ENCODE data around the gene PSME3IP1.
"Not testable (repeated sequence)": the region's sequence is repeated elsewhere in the genome, so short reads cannot be mapped to it uniquely, and the experiment has no call there.

The PSME3IP1 gene

DNA sequence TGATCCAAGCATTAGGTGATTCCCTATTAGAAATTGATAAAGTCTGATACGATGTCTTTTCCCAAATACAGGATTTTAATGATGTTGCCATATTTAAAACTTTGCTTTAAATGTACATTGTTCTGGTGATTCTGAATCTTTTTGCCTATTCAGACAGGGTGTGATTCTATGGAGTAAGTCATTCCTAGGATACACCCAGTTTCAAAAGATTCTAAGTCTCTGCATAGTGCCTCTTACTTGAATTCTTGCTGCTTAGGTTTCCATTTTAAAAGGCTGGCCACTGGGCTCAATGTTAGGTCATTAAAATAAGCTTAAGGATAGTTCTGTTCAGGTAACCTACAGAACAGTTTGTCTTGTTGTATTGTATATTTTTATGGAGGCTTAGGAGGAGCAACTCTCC is 37.2 kb upstream of the PSME3IP1 start:
- Histone ChIP-seq H3K4me3 (ENCODE audit: low read depth, low read length) (no peak overlapping the region), H3K27me3 (ENCODE audit: insufficient read depth, low read length) (no peaks in the 10 kb centered on the region), H3K27ac (ENCODE audit: low read depth, low read length) (no peak overlapping the region), H2AFZ (ENCODE audit: low read length, unreplicated experiment) (no peak overlapping the region), H3K36me3 (ENCODE audit: insufficient read depth, low read length) (peaks cover 53% of the 10 kb centered on the region), H3K79me2 (ENCODE audit: control insufficient read depth, insufficient read depth, low read length, unreplicated experiment) (no peaks in the 10 kb centered on the region), H3K4me1 (ENCODE audit: control insufficient read depth, insufficient read depth, low read length, unreplicated experiment) (no peaks in the 10 kb centered on the region)

GRCh38 chr16:57216968-57217367 is 31.1 kb upstream of the PSME3IP1 start:
- H3K36me3 ChIP-seq (ENCODE audit: insufficient read depth, low read length): peaks cover 83% of the 10 kb centered on the region

GRCh38 chr16:57213462-57213861 is 27.6 kb upstream of the PSME3IP1 start:
- no peak overlapping the region for H2AFZ ChIP-seq (ENCODE audit: low read length, unreplicated experiment)
- no peak overlapping the region for H3K4me3 ChIP-seq (ENCODE audit: low read depth, low read length)
- H3K36me3 ChIP-seq (ENCODE audit: insufficient read depth, low read length): peaks cover 75% of the 10 kb centered on the region
- no peaks in the 10 kb centered on the region for H3K79me2 ChIP-seq (ENCODE audit: control insufficient read depth, insufficient read depth, low read length, unreplicated experiment)
- no peaks in the 10 kb centered on the region for H3K27me3 ChIP-seq (ENCODE audit: insufficient read depth, low read length)
- no peak overlapping the region for H3K27ac ChIP-seq (ENCODE audit: low read depth, low read length)
- H3K4me1 ChIP-seq (ENCODE audit: control insufficient read depth, insufficient read depth, low read length, unreplicated experiment): no peaks in the 10 kb centered on the region

More at GRCh38 chr16:57216968-57217367, 31.1 kb upstream of the PSME3IP1 start:
- Histone ChIP-seq H3K4me1 (ENCODE audit: control insufficient read depth, insufficient read depth, low read length, unreplicated experiment) (no peaks in the 10 kb centered on the region), H3K79me2 (ENCODE audit: control insufficient read depth, insufficient read depth, low read length, unreplicated experiment) (no peaks in the 10 kb centered on the region), H3K27me3 (ENCODE audit: insufficient read depth, low read length) (no peaks in the 10 kb centered on the region), H2AFZ (ENCODE audit: low read length, unreplicated experiment) (no peak overlapping the region), H3K4me3 (ENCODE audit: low read depth, low read length) (no peak overlapping the region), H3K27ac (ENCODE audit: low read depth, low read length) (no peak overlapping the region)

GRCh38 chr16:57209780-57210179 is 23.9 kb upstream of the PSME3IP1 start:
- H3K4me3 ChIP-seq (ENCODE audit: low read depth, low read length): no peak overlapping the region
- H3K27ac ChIP-seq (ENCODE audit: low read depth, low read length): no peak overlapping the region
- H3K36me3 ChIP-seq (ENCODE audit: insufficient read depth, low read length): peaks cover 62% of the 10 kb centered on the region
- no peak overlapping the region for H2AFZ ChIP-seq (ENCODE audit: low read length, unreplicated experiment)
- no peaks in the 10 kb centered on the region for H3K4me1 ChIP-seq (ENCODE audit: control insufficient read depth, insufficient read depth, low read length, unreplicated experiment)
- H3K27me3 ChIP-seq (ENCODE audit: insufficient read depth, low read length): no peaks in the 10 kb centered on the region
- no peaks in the 10 kb centered on the region for H3K79me2 ChIP-seq (ENCODE audit: control insufficient read depth, insufficient read depth, low read length, unreplicated experiment)

DNA sequence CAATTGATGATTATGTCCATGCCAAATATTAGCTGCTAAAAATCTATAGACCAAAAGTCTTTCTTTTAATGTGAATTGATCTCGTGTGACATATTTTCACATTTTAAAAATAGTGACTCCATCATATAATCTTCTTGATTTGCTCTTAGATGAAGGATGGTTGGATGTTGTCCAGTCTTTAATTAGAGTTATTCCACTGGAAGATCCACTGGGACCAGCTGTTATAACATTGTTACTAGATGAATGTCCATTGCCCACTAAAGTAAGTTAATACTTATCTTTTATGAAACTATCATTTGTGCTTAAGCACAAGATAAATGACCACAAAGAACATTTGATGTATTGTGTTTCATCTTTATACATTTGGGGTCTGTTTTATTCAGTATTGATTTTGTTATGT is 23.1 kb upstream of the PSME3IP1 start:
- H3K4me3 ChIP-seq (ENCODE audit: low read depth, low read length): no peak overlapping the region
- no peaks in the 10 kb centered on the region for H3K79me2 ChIP-seq (ENCODE audit: control insufficient read depth, insufficient read depth, low read length, unreplicated experiment)
- no peak overlapping the region for H2AFZ ChIP-seq (ENCODE audit: low read length, unreplicated experiment)
- H3K27ac ChIP-seq (ENCODE audit: low read depth, low read length): no peak overlapping the region
- no peaks in the 10 kb centered on the region for H3K27me3 ChIP-seq (ENCODE audit: insufficient read depth, low read length)
- H3K4me1 ChIP-seq (ENCODE audit: control insufficient read depth, insufficient read depth, low read length, unreplicated experiment): no peaks in the 10 kb centered on the region
- H3K36me3 ChIP-seq (ENCODE audit: insufficient read depth, low read length): peaks cover 60% of the 10 kb centered on the region

DNA sequence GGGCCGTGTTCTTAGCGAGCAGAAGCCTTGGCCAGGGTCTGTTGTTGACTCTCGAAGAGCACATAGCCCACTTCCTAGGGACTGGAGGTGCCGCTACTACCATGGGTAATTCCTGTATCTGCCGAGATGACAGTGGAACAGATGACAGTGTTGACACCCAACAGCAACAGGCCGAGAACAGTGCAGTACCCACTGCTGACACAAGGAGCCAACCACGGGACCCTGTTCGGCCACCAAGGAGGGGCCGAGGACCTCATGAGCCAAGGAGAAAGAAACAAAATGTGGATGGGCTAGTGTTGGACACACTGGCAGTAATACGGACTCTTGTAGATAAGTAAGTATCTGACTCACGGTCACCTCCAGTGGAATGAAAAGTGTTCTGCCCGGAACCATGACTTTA is 18.8 kb upstream of the PSME3IP1 start:
- Histone ChIP-seq H3K27me3 (ENCODE audit: insufficient read depth, low read length) (no peaks in the 10 kb centered on the region), H3K4me3 (ENCODE audit: low read depth, low read length) (no peak overlapping the region), H3K36me3 (ENCODE audit: insufficient read depth, low read length) (peaks cover 36% of the 10 kb centered on the region), H3K27ac (ENCODE audit: low read depth, low read length) (no peak overlapping the region), H3K79me2 (ENCODE audit: control insufficient read depth, insufficient read depth, low read length, unreplicated experiment) (peaks cover 10% of the 10 kb centered on the region), H2AFZ (ENCODE audit: low read length, unreplicated experiment) (no peak overlapping the region), H3K4me1 (ENCODE audit: control insufficient read depth, insufficient read depth, low read length, unreplicated experiment) (no peaks in the 10 kb centered on the region)

DNA sequence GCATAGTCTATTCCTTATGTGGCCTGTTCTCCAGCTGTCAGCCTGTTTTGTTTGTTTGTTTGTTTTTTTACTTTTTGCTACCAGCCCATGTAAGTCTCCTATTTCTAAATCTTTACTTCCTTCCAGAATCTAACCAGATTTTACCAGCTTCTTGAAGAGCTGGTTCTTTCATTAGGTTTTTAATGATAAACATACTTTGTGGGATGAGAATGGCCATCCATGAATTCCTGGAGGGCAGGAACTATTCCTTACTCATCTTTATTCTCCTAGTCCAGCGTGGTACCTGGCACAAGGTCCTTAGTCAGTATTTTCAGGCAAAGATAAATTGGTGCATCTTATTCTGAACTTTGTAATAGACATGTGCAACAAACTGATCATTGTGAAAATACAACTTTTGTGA is 17.6 kb upstream of the PSME3IP1 start:
- Histone ChIP-seq H3K36me3 (ENCODE audit: insufficient read depth, low read length) (peaks cover 30% of the 10 kb centered on the region), H3K4me3 (ENCODE audit: low read depth, low read length) (no peak overlapping the region), H3K27ac (ENCODE audit: low read depth, low read length) (no peak overlapping the region), H2AFZ (ENCODE audit: low read length, unreplicated experiment) (no peak overlapping the region), H3K4me1 (ENCODE audit: control insufficient read depth, insufficient read depth, low read length, unreplicated experiment) (peaks cover 5% of the 10 kb centered on the region), H3K79me2 (ENCODE audit: control insufficient read depth, insufficient read depth, low read length, unreplicated experiment) (peaks cover 18% of the 10 kb centered on the region), H3K27me3 (ENCODE audit: insufficient read depth, low read length) (no peaks in the 10 kb centered on the region)

DNA sequence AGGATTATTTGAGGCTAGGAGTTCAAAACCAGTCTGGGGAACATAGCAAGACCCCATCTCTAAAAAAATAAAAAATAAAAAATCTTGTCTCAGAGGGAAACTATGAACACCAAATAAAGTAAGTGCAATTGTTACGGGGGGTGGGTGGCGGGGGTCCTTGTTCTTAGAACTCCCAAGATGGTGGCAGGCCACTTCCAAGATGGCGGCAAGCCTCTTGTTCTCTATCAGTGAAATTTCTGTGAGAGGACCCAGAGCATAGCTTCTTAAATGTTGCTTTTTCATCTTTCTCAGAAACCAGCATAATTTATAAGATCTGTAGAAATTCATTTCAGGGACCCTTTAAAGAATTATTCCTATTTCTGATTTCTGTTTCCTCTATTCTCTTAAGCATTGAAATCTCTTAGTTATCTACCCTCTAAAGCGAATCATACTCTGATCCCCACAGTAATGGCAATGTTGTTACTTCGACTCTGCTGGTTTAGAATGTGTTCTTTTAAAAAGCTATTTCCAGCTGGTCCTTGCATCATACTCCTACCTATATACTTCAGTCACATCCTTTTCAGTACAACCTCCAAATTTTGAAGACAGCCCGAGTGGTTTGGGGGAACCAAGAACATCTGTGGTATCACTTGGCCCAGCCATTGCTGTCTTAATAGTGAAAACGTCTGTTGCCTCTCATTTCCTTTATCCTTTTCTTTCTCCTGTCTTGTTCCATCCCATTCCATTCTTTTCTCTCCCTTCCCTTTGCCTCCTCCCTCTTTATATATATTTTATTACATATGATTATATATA is 16.5 kb upstream of the PSME3IP1 start:
- Histone ChIP-seq H3K4me3 (ENCODE audit: low read depth, low read length) (no peak overlapping the region), H3K36me3 (ENCODE audit: insufficient read depth, low read length) (peaks cover 23% of the 10 kb centered on the region), H3K27ac (ENCODE audit: low read depth, low read length) (no peak overlapping the region), H3K79me2 (ENCODE audit: control insufficient read depth, insufficient read depth, low read length, unreplicated experiment) (peaks cover 25% of the 10 kb centered on the region), H3K4me1 (ENCODE audit: control insufficient read depth, insufficient read depth, low read length, unreplicated experiment) (peaks cover 5% of the 10 kb centered on the region), H2AFZ (ENCODE audit: low read length, unreplicated experiment) (no peak overlapping the region), H3K27me3 (ENCODE audit: insufficient read depth, low read length) (no peaks in the 10 kb centered on the region)

DNA sequence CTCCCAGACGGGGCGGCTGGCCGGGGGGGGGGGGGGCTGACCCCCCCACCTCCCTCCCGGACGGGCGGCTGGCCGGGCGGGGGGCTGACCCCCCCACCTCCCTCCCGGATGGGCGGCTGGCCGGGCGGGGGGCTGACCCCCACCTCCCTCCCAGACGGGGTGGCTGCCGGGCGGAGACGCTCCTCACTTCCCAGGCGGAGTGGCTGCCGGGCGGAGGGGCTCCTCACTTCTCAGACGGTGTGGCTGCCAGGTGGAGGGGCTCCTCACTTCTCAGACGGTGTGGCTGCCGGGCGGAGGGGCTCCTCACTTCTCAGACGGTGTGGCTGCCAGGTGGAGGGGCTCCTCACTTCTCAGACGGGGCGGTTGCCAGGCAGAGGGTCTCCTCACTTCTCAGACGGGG is 15.1 kb upstream of the PSME3IP1 start:
- not testable (repeated sequence) for H2AFZ ChIP-seq (ENCODE audit: low read length, unreplicated experiment); H3K27ac ChIP-seq (ENCODE audit: low read depth, low read length); H3K27me3 ChIP-seq (ENCODE audit: insufficient read depth, low read length); H3K4me3 ChIP-seq (ENCODE audit: low read depth, low read length)
- Histone ChIP-seq H3K36me3 (ENCODE audit: insufficient read depth, low read length) (peaks cover 17% of the 10 kb centered on the region; the same call in 1 of the 2 replicates), H3K4me1 (ENCODE audit: control insufficient read depth, insufficient read depth, low read length, unreplicated experiment) (peaks cover 17% of the 10 kb centered on the region), H3K79me2 (ENCODE audit: control insufficient read depth, insufficient read depth, low read length, unreplicated experiment) (peaks cover 39% of the 10 kb centered on the region)

GRCh38 chr16:57200321-57200720 is 14.5 kb upstream of the PSME3IP1 start:
- H3K79me2 ChIP-seq (ENCODE audit: control insufficient read depth, insufficient read depth, low read length, unreplicated experiment): peaks cover 45% of the 10 kb centered on the region
- not testable (repeated sequence) for H2AFZ ChIP-seq (ENCODE audit: low read length, unreplicated experiment); H3K27me3 ChIP-seq (ENCODE audit: insufficient read depth, low read length); H3K27ac ChIP-seq (ENCODE audit: low read depth, low read length); H3K4me3 ChIP-seq (ENCODE audit: low read depth, low read length)
- peaks cover 11% of the 10 kb centered on the region; the same call in 1 of the 2 replicates for H3K36me3 ChIP-seq (ENCODE audit: insufficient read depth, low read length)
- H3K4me1 ChIP-seq (ENCODE audit: control insufficient read depth, insufficient read depth, low read length, unreplicated experiment): peaks cover 20% of the 10 kb centered on the region

- Histone ChIP-seq H3K4me1 (ENCODE audit: control insufficient read depth, insufficient read depth, low read length, unreplicated experiment) (peaks cover 52% of the 10 kb centered on the region), H2AFZ (ENCODE audit: low read length, unreplicated experiment) (no peak overlapping the region), H3K27ac (ENCODE audit: low read depth, low read length) (peak overlapping the region; percentile 51), H3K4me3 (ENCODE audit: low read depth, low read length) (no peak overlapping the region), H3K36me3 (ENCODE audit: insufficient read depth, low read length) (no peaks in the 10 kb centered on the region), H3K79me2 (ENCODE audit: control insufficient read depth, insufficient read depth, low read length, unreplicated experiment) (peaks cover 64% of the 10 kb centered on the region), H3K27me3 (ENCODE audit: insufficient read depth, low read length) (no peaks in the 10 kb centered on the region)
Observed at GRCh38 chr16:57196753-57197152, 10.9 kb upstream of the PSME3IP1 start.

Data from ACC112 (cell line).